HT-29 (cell line): ENCODE results near the gene LRTM1. TPM values are rescaled to one million over a fixed set of nuclear protein-coding genes. Genes with fewer than 3 reads are reported as not detected.

Experiments
- DNase-seq: peaks from one replicate; pipeline ENCODE4 v3.0.0-alpha.2; 2015; ENCODE audit warnings: low spot score
- total RNA-seq: library from RNA; depleted of rRNA; stranded (reverse); fragments of >200 nt; shearing (Covaris generic); gene quantifications from 2 replicates; pipeline ENCODE4 v1.2.3, GENCODE V29; 2014

Gene LRTM1
- total RNA-seq, 1 experiment from 2014 or later = not detected

- no peak for DNase-seq
Measured at GRCh38 chr3:54895613-54896012, 32.2 kb downstream of the LRTM1 start.

GRCh38 chr3:54892168-54892567 is 35.7 kb downstream of the LRTM1 start:
- DNase-seq = no peak

- peak; percentile 82 for DNase-seq
Measured at GRCh38 chr3:54891540-54891897, 36.3 kb downstream of the LRTM1 start.

- DNase-seq = no peak
Measured at GRCh38 chr3:54889731-54890130, 38.1 kb downstream of the LRTM1 start.

- DNase-seq = no peak
Measured at GRCh38 chr3:54888873-54889272, 39.0 kb downstream of the LRTM1 start.

GRCh38 chr3:54888162-54888561 is 39.7 kb downstream of the LRTM1 start:
- no peak for DNase-seq

- DNase-seq = no peak
Measured at GRCh38 chr3:54882129-54882833, 45.6 kb downstream of the LRTM1 start.

- DNase-seq = no peak
Measured at GRCh38 chr3:54878145-54878544, 49.7 kb downstream of the LRTM1 start.

GRCh38 chr3:54877730-54878129 is 50.1 kb downstream of the LRTM1 start:
- DNase-seq = no peak

- DNase-seq = no peak
Measured at GRCh38 chr3:54876694-54877093, 51.2 kb downstream of the LRTM1 start.

GRCh38 chr3:54875596-54876268 is 52.1 kb downstream of the LRTM1 start:
- no peak for DNase-seq

- no peak for DNase-seq
Measured at GRCh38 chr3:54874816-54875556, 52.9 kb downstream of the LRTM1 start.

- DNase-seq = no peak
Measured at GRCh38 chr3:54873059-54874010, 54.5 kb downstream of the LRTM1 start.

- DNase-seq = no peak
Measured at GRCh38 chr3:54871867-54872266, 56.0 kb downstream of the LRTM1 start.

- DNase-seq = peak; percentile 34
Measured at GRCh38 chr3:54870423-54870822, 57.4 kb downstream of the LRTM1 start.
